Stimulated activated CD8-positive, alpha-beta memory T cell treated with anti-CD3 and anti-CD28 coated beads, Interleukin-7, amount 100 ng/mL, for 24 hours (primary cell): ENCODE measurements around the gene MFSD1.

Experiments
- DNase-seq: peaks from one replicate; pipeline ENCODE4 v3.0.0-alpha.2; 2020; ENCODE audit warnings: low read depth

MFSD1 gene

DNA sequence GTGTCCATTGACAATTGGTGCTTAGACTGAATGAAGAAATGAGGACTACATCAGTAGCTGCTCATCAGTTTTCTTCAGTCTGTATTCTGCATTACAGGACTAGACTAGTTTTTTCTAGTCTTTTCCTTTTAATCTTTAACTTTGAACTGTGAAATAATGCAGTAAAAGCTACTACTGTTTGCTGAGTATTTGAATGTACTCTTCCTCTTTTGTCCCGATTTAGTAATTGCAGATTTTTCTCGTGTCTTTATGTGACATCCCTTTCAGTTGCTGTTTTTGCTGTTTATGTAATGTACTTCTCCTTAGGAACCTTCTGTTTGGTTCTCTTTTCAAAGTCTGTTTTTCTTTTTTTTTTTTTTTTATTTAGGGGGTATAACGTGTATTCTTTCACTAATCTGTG, 17.4 kb downstream of the MFSD1 start:
- no peak for DNase-seq

DNA sequence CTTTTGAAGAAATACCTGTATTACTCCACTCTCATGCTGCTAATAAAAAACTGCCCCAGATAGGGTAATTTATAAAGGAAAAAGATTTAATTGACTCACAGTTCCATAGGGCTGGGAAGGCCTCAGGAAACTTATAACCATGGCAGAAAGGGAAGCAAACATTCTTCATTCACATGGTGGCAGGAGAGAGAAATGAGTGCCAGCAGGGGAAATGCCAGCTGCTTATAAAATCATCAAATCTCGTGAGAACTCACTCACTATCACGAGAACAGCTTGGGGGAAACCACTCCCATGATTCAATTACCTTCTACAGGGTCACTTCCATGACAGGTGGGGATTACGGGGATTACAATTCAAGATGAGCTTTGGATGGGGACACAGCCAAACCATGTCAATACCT, 18.7 kb downstream of the MFSD1 start:
- no peak for DNase-seq

GRCh38 chr3:158821847-158822246, 20.0 kb downstream of the MFSD1 start:
- DNase-seq = no peak

DNA sequence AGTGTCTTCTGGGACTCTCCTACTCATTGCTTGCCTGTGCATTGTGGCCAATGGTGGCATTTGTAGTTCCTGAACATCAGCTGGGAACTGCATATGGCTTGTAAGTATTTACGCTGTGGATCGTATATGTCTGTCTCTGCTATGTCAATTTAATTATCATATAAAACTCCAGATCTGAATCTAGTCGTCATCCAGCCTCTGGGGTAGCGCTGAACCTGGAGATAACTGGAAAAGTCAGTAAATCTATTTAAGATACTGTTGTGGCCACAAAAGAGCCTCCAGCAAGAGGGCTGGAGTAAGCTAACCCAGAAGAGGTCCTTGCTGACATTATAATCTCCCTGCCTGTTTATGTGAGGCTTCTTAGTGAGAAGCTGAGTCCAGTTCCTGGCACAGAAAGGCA, 21.6 kb downstream of the MFSD1 start:
- no peak for DNase-seq

- no peak for DNase-seq
Measured at GRCh38 chr3:158827773-158828172, 25.9 kb downstream of the MFSD1 start.

DNA sequence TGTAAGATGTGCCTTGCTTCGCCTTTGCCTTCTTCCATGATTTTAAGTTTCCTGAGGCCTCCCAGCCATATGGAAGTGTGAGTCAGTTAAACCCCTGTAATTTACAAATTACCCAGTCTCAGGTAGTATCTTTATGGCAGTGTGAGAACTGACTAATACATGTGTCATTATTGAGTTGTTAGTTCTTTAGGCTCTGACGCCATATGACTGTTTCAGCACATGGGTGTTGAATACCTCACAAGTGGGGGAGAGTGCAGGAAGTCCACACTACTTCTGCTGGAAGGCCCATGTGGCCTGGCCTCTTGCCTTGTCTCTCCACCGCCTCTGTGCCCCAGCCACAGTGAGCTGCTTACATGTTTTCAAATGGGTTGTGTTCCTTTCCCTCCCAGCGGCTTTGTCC, 28.5 kb downstream of the MFSD1 start:
- DNase-seq = no peak

GRCh38 chr3:158831861-158832260, 30.0 kb downstream of the MFSD1 start:
- DNase-seq = no peak

- DNase-seq = no peak
Measured at GRCh38 chr3:158835631-158836030, 33.8 kb downstream of the MFSD1 start.

- DNase-seq = no peak
Measured at GRCh38 chr3:158836312-158836711, 34.5 kb downstream of the MFSD1 start.

DNA sequence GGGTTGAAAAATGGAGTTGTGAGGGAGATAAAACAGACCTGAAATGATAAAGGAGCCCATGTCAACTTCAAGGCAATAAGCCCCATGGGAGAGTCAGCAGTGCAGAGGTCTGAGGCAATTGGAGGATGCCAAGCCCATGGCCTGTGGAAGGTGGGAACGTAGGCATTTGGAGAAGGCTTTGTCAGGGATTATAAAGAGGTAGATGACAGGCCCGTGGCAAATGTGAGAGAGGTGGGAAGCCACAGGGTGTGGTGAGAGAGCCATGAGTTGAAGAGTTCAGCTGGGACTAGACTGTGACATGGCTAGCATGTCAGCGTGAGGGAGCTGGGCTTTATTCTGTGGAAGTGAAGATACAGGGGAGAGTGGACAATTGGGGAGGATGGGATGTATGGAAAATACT, 35.4 kb downstream of the MFSD1 start:
- no peak for DNase-seq

- DNase-seq = no peak
Measured at GRCh38 chr3:158839966-158840365, 38.1 kb downstream of the MFSD1 start.

DNA sequence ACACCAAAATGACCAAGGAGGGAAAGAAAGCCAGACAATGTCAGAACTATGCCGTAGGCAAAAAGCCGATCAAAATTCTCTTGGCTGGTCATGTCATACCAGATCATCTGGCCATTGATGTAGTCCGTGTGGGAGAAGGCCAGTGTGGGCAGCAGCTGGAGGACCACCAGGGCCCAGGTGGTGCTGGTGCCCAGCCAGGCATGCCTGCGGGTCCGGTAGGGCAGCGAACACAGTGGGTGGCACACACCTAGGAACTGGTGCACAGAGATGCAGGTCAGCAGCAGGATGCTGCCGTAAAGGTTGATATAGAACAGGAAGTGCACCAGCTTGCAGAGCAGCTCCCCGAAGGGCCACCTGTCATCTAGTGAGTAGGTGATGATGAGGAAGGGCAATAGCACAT, 39.5 kb downstream of the MFSD1 start:
- DNase-seq = no peak

- DNase-seq = no peak
Measured at GRCh38 chr3:158842976-158843375, 41.1 kb downstream of the MFSD1 start.

DNA sequence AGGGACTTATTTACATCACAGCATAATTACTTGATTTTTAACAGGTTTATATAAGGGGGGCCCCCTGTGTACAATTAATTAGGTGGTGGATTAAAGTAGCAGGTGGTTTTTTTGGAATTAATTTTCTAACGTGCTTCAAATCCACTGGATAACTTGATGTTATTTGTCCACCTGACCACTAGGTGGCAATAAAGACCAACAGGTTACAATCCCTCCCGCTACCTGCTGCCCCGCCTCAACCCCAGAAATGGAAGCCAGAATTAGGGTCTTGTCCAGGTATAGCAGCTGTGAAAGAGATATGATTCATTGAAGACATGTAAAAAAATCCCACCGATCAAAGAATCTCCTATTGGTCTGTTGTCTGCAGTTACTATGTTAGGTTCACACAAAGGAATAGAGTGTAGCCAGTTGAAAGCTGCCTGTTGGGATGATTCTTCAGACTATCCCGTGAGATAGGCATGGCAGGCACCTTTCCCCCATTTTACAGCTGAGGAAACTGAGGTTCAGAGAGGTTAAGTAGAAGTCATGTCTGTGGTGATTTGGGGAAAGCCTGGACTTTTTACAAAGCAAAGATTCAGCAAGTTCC, 44.0 kb downstream of the MFSD1 start:
- no peak for DNase-seq

- no peak for DNase-seq
Measured at GRCh38 chr3:158846803-158847451, 45.1 kb downstream of the MFSD1 start.

DNA sequence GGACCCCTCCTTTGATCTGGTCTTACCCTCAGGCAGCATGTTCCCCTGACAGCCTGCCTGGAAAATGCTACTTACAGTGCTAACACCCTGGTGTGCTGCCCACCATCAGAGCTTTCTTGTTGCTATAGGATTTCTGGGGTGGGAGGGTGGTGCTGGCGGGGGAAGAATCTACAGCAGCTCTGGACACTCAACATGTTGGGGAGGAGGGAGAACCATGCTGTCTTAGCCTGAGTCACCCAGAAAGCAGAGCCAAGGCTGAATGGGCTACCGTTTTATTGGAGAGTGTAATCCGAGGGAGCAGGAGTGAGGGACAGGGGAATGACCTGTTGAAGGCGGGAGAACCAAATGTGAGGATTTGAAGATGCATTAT, 45.6 kb downstream of the MFSD1 start:
- no peak for DNase-seq

DNA sequence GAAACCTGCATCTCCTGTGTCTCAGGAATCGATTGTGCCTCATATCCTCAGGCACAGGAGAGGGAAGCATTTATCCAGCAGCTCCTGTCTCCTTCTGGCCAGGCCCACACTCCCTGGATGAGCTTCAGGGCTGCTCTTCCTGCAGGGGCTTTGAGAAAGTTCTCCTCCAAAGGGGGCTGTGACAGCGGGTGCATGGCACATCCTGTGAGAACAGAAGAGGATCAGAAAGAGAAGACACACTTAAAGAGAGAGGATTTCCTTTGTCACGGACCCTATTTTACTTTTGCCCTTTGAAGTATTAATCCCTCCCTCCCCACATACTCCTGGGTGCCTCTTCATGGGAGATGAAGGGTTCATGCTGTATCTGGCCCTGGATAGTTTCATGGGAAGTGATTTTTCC, 46.0 kb downstream of the MFSD1 start:
- no peak for DNase-seq

- DNase-seq = no peak
Measured at GRCh38 chr3:158849757-158850156, 47.9 kb downstream of the MFSD1 start.

DNA sequence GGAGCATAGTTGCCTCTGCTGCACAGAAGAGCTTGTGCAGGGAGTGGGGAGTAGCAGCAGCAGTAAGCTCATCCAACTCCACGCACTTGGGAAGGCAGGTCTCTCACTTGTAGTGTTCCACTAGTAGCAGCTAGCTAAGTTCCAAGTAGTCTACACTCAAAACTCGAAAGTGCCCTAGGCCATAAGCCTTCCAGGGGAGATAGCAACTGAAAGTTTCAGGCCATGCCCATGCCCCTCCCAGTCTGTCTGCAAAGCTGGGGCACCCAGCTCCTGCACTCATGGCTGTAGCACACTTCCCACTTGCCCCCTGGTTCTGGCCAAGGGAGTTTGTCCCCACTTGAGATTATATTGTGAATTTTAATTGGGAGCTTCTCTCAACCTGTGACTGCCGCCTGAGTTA, 57.5 kb downstream of the MFSD1 start:
- no peak for DNase-seq

DNA sequence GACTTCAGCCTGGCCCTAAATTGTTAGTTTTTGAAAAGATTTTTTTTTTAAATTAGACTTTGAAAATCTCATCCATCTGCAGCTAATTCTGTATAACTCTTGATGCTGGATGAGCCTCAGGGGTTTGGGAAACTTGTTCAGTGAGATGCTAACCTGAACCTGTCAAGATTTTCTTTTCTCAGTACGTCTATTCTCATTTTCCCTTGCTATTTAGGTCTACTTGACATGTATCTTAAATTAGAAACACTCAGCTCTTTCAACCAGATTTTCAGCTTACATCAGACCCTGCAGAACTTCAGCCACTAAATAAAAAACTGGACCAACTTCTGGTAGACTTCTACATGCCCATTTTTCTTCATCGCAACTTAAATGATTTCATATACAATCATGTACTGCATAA, 61.4 kb downstream of the MFSD1 start:
- DNase-seq = no peak

GRCh38 chr3:158864492-158864891, 62.6 kb downstream of the MFSD1 start:
- no peak for DNase-seq

DNA sequence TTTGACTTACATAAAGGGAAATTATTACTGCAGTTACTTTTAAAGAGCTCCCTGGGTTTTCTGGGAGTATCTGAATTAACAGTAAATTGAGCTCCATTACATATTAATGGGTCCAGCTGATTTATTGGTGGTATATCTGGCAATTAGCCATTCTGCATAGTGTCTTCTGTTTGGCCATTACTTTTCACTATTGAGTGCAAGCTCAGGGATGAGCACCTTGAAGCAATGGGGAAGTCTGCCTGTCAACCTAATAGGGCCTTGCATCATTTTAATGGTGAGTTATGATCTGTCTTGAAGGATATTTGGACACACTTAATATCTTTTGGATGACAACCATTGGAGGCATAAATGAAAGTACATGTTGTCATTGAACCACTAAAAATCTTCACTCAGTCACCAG, 73.8 kb downstream of the MFSD1 start:
- DNase-seq = no peak
